ENCODE results near the gene DPYD.

DNA sequence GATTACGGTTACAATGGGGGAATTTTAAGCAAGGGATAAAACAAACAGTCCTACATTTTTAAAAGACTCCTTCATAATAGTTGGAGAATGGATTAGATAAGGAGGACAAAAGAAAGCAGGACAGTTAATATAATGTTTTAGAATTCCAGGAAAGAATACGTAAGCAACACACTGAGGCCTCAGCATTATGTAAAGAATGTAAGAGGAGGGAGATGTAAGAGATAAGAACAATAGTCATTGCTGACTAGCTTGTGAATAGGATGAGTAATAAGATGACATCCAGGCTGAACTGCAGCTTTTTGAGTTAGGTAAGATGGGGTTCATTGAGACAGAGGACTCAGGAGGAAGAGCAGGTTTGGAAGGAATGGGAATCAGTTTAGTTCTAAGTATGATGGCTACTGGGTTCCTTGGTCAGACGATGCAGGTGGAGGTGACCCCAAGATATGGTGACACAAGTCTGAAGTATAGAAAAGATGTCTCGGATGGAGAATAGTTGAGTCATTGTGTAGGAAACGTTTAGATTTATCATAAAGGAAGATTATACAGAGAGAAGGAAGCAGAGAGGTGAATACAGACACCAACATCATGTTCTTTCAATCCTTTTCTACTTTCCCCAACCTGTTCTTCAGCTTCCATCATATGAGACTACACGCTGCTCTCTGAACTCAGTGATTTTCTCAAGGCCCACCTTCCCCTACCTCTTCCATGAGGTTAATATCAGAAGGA, 826.4 kb downstream of the DPYD start:
- TF ChIP-seq, protein P1, sequence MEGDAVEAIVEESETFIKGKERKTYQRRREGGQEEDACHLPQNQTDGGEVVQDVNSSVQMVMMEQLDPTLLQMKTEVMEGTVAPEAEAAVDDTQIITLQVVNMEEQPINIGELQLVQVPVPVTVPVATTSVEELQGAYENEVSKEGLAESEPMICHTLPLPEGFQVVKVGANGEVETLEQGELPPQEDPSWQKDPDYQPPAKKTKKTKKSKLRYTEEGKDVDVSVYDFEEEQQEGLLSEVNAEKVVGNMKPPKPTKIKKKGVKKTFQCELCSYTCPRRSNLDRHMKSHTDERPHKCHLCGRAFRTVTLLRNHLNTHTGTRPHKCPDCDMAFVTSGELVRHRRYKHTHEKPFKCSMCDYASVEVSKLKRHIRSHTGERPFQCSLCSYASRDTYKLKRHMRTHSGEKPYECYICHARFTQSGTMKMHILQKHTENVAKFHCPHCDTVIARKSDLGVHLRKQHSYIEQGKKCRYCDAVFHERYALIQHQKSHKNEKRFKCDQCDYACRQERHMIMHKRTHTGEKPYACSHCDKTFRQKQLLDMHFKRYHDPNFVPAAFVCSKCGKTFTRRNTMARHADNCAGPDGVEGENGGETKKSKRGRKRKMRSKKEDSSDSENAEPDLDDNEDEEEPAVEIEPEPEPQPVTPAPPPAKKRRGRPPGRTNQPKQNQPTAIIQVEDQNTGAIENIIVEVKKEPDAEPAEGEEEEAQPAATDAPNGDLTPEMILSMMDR (IDR thresholded peaks at IDR 0.05): no peak
- TF ChIP-seq POLR2A (IDR thresholded peaks at IDR 0.05): no peak

All from ovary (tissue), 3 donors.